Transverse colon (tissue), 4 donors: Measurements from ENCODE around the gene PDZD2. TPM values are rescaled to one million over a fixed set of nuclear protein-coding genes. Genes with fewer than 3 reads are reported as not detected.

Experiments
- DNase-seq: peaks from one replicate; pipeline ENCODE4 v3.0.0-alpha.2; 2019
- H3K27ac ChIP-seq, 4 donors: fragments of 200-600 bp; sonication (generic); 2 replicates each; pipeline ENCODE4 v1.5.1; 2016 to 2018; ENCODE audit warnings: inconsistent platforms in 4 of 4
- H3K27me3 ChIP-seq: fragments of 200-600 bp; sonication (generic); 2 replicates; pipeline ENCODE4 v1.5.1; 2017; ENCODE audit warnings: inconsistent platforms
- H3K36me3 ChIP-seq, 4 donors: fragments of 200-600 bp; sonication (generic); 2 replicates each; pipeline ENCODE4 v1.5.1; 2017 to 2019; ENCODE audit warnings: inconsistent platforms in 4 of 4
- H3K4me1 ChIP-seq, 4 donors: fragments of 200-600 bp; sonication (generic); 2 replicates each; pipeline ENCODE4 v1.5.1; 2017 to 2020; ENCODE audit warnings: inconsistent platforms in 4 of 4
- H3K4me3 ChIP-seq, 4 donors: fragments of 200-600 bp; sonication (generic); 1 replicate in 1 of 4; 2 replicates in 3 of 4; pipeline versions ENCODE4 v1.5.1 to v1.6.1; 2017 to 2019; ENCODE audit warnings: inconsistent platforms in 4 of 4
- H3K9me3 ChIP-seq, 2 donors: fragments of 200-600 bp; sonication (generic); 2 replicates each; pipeline ENCODE4 v1.5.1; 2017 to 2019; ENCODE audit warnings: inconsistent platforms in 2 of 2
- CTCF ChIP-seq, 5 experiments: fragments of 200-600 bp in 3 of 5; fragments of 450-650 bp in 2 of 5; sonication (generic) in 3 of 5; IDR thresholded peaks; 1 replicate in 2 of 5; 2 replicates in 3 of 5; pipeline ENCODE4 v1.5.1; 2016 to 2017; ENCODE audit warnings: antibody characterized with exemption in 5 of 5, inconsistent platforms in 3 of 5, mild to moderate bottlenecking in 2 of 5, moderate library complexity in 1 of 5
- EP300 ChIP-seq: sonication (generic); formaldehyde crosslinking; IDR thresholded peaks from one replicate; pipeline ENCODE4 v1.6.1; 2017; ENCODE audit warnings: antibody characterized with exemption, low read depth
- POLR2A ChIP-seq: fragments of 450-650 bp; IDR thresholded peaks from one replicate; pipeline ENCODE4 v1.6.1; 2016; ENCODE audit warnings: antibody characterized with exemption, mild to moderate bottlenecking, moderate library complexity
- POLR2AphosphoS5 ChIP-seq, 3 donors: sonication (generic); formaldehyde crosslinking; IDR thresholded peaks; one replicate each; pipeline ENCODE4 v1.6.1; 2016; ENCODE audit warnings: antibody characterized with exemption in 3 of 3
- WGBS, 2 donors: methylation state at CpG; one replicate each; pipeline ENCODE4 v1.1.5; 2018; ENCODE audit warnings: low coverage in 1 of 2; 5-methylcytosine and 5-hydroxymethylcytosine counted together
- in situ Hi-C, 4 donors: fragments of 200-750 bp; cut with MboI; loops; one replicate each; pipeline versions ENCODE4 v1.15.0 to v1.15.1; 2017; ENCODE audit warnings: low sequenced_read_pairs in 3 of 4, low pct_ligation_motif_present in 1 of 4, low pct_unique_long_range_greater_than_20kb in 1 of 4
- intact Hi-C: fragments of 100-400 bp; cut with DNase I; formaldehyde crosslinking; loops from one replicate; pipeline ENCODE4 v1.15.1; 2023; ENCODE audit warnings: low total_unique reads
- total RNA-seq, 4 donors: library from RNA; depleted of rRNA; stranded (reverse); fragments of >200 nt; gene quantifications; one replicate each; pipeline ENCODE4 v1.1.0, GENCODE V29; 2016

Gene PDZD2
- total RNA-seq, 4 donors from 2014 or later: 2.0 to 3.7 (median 2.8) TPM

GRCh38 chr5:32102254-32102986, 463.5 kb downstream of the PDZD2 start:
- no peak overlapping the region for H3K4me3 ChIP-seq
- TF ChIP-seq EP300: no peak
- no peak for TF ChIP-seq POLR2A
- no peak for TF ChIP-seq POLR2AphosphoS5 (IDR thresholded peaks at IDR 0.05)
- TF ChIP-seq CTCF (IDR thresholded peaks at IDR 0.05): no peak
- DNase-seq: no peak
- in situ Hi-C loops (no loop called here), intact Hi-C loops (no loop called here)
- no peak overlapping the region for H3K27ac ChIP-seq
- peaks cover 0 to 6% (median 5%) of the 10 kb centered on the region in 4 donors for H3K4me1 ChIP-seq
- H3K9me3 ChIP-seq: no peaks in the 10 kb centered on the region
- peaks cover 0 to 47% (median 14%) of the 10 kb centered on the region in 4 donors for H3K36me3 ChIP-seq
- H3K27me3 ChIP-seq: no peaks in the 10 kb centered on the region
- 67 to 88% methylated on average over 5 to 12 of the region's 12 CpGs for WGBS, 2 donors

DNA sequence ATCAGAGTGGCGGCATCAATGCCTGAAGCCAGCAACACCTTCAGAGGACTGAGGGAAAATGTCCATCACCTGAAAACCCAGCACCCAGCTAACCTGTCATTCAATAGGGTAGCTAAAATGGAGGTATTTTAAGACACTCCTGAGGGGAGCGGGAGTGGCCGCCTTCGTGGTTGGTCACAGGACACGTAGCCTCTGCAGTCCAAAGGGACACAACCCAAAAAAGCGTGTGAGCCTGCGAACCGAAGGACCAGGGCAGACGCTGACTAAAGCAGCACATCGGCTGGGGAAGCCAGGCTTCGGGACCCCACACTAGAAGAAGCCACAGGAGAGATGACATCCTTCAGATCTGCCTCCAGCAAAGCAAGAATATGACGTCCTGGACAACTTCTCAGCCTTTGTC, 464.6 kb downstream of the PDZD2 start:
- in situ Hi-C loops: no loop called here
- H3K27ac ChIP-seq: no peak overlapping the region
- no peak for TF ChIP-seq CTCF (IDR thresholded peaks at IDR 0.05)
- TF ChIP-seq POLR2AphosphoS5 (IDR thresholded peaks at IDR 0.05): no peak
- H3K4me3 ChIP-seq: no peak overlapping the region
- no peaks in the 10 kb centered on the region for H3K27me3 ChIP-seq
- no peaks in the 10 kb centered on the region for H3K9me3 ChIP-seq
- 94 to 95% methylated on average over 2 to 12 of the region's 12 CpGs for WGBS, 2 donors
- H3K36me3 ChIP-seq: peaks cover 0 to 57% (median 16%) of the 10 kb centered on the region in 4 donors
- H3K4me1 ChIP-seq: peaks cover 0 to 6% (median 3%) of the 10 kb centered on the region in 4 donors
- intact Hi-C loops: no loop called here
- no peak for DNase-seq

GRCh38 chr5:32107291-32107690, 468.4 kb downstream of the PDZD2 start:
- Histone ChIP-seq H3K36me3 (peaks cover 0 to 72% (median 19%) of the 10 kb centered on the region in 4 donors), H3K27ac (no peak overlapping the region), H3K4me1 (no peaks in the 10 kb centered on the region), H3K4me3 (no peak overlapping the region), H3K9me3 (no peaks in the 10 kb centered on the region), H3K27me3 (no peaks in the 10 kb centered on the region)
- intact Hi-C loops: no loop called here
- no peak for DNase-seq
- TF ChIP-seq POLR2A (no peak), CTCF (IDR thresholded peaks at IDR 0.05) (no peak), POLR2AphosphoS5 (IDR thresholded peaks at IDR 0.05) (no peak), EP300 (no peak)
- 93 to 96% methylated on average over 4 of the region's 4 CpGs for WGBS, 2 donors
- in situ Hi-C loops: no loop called here

GRCh38 chr5:32108167-32108566, 469.2 kb downstream of the PDZD2 start:
- TF ChIP-seq POLR2A (no peak), POLR2AphosphoS5 (IDR thresholded peaks at IDR 0.05) (no peak)
- H3K4me1 ChIP-seq: no peaks in the 10 kb centered on the region
- DNase-seq: no peak
- H3K36me3 ChIP-seq: peaks cover 0 to 65% (median 18%) of the 10 kb centered on the region in 4 donors
- 64 to 68% methylated on average over 3 to 4 of the region's 4 CpGs for WGBS, 2 donors
- H3K9me3 ChIP-seq: no peaks in the 10 kb centered on the region
- no peaks in the 10 kb centered on the region for H3K27me3 ChIP-seq
- intact Hi-C loops (no loop called here), in situ Hi-C loops (no loop called here)
- no peak overlapping the region for H3K27ac ChIP-seq
- H3K4me3 ChIP-seq: no peak overlapping the region

DNA sequence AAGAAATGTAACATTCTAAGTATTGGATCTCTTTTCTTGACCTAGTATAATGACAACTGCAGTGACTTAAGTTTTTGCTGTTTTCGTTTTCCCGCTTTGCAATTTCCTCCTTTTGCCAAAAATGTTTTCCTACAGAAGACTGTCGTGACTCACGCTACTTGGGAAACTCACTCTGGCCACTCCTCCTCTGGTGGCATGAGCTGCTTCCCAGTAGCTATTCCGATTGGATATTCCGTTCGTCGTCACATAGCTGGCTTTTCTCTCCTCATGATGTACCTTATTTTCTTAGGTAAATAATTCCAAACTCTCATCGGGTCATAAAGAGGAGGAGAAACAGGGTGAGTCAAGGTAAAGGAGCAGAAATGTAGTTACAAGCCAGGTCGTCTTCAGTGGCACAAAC, 470.3 kb downstream of the PDZD2 start:
- intact Hi-C loops: no loop called here
- TF ChIP-seq POLR2A: no peak
- TF ChIP-seq EP300: no peak
- TF ChIP-seq CTCF (IDR thresholded peaks at IDR 0.05): no peak
- TF ChIP-seq POLR2AphosphoS5 (IDR thresholded peaks at IDR 0.05): no peak
- Histone ChIP-seq H3K27me3 (no peaks in the 10 kb centered on the region), H3K4me3 (no peak overlapping the region), H3K27ac (no peak overlapping the region), H3K4me1 (no peaks in the 10 kb centered on the region), H3K36me3 (peaks cover 0 to 60% (median 19%) of the 10 kb centered on the region in 4 donors), H3K9me3 (no peaks in the 10 kb centered on the region)
- in situ Hi-C loops: no loop called here
- 81 to 88% methylated on average over 8 to 10 of the region's 10 CpGs for WGBS, 2 donors
- DNase-seq: no peak
